Activated CD8-positive, alpha-beta memory T cell treated with anti-CD3 and anti-CD28 coated beads for 48 hours (primary cell): ENCODE data around the gene ATP6V0A4.
"Not testable (repeated sequence)": the region's sequence is repeated elsewhere in the genome, so short reads cannot be mapped to it uniquely, and the experiment has no call there.

Experiments used
- DNase-seq, 3 experiments: peaks; one replicate each; pipeline ENCODE4 v3.0.0-alpha.2; 2020; ENCODE audit warnings: low read depth in 2 of 3, low spot score in 2 of 3

The ATP6V0A4 gene

GRCh38 chr7:138797715-138798320, at the start of gene ATP6V0A4, which contains the start of gene TMEM213:
TSS of gene ATP6V0A4 (minus strand) at chr7:138798196. CDS start at chr7:138771247, 26,949 bp downstream.
TSS of gene TMEM213 (plus strand) at chr7:138797994. CDS start at chr7:138798105, 111 bp downstream.
- no peak for DNase-seq

- no peak for DNase-seq
Measured at GRCh38 chr7:138845711-138846110, 47.7 kb upstream of the ATP6V0A4 start.

- DNase-seq = no peak
Measured at GRCh38 chr7:138843632-138844580, 45.9 kb upstream of the ATP6V0A4 start.

- DNase-seq = no peak
Measured at GRCh38 chr7:138842111-138842510, 44.1 kb upstream of the ATP6V0A4 start.

- no peak for DNase-seq
Measured at GRCh38 chr7:138838166-138838565, 40.2 kb upstream of the ATP6V0A4 start.

- DNase-seq = no peak
Measured at GRCh38 chr7:138837627-138838026, 39.6 kb upstream of the ATP6V0A4 start.

- DNase-seq = no peak
Measured at GRCh38 chr7:138835087-138835486, 37.1 kb upstream of the ATP6V0A4 start.

GRCh38 chr7:138834583-138834982, 36.6 kb upstream of the ATP6V0A4 start:
- no peak for DNase-seq

GRCh38 chr7:138833596-138833995, 35.6 kb upstream of the ATP6V0A4 start:
- no peak for DNase-seq

GRCh38 chr7:138832966-138833365, 35.0 kb upstream of the ATP6V0A4 start:
- DNase-seq = no peak

- no peak for DNase-seq
Measured at GRCh38 chr7:138829335-138829734, 31.3 kb upstream of the ATP6V0A4 start.

GRCh38 chr7:138828302-138828701, 30.3 kb upstream of the ATP6V0A4 start:
- DNase-seq = no peak

- DNase-seq = no peak
Measured at GRCh38 chr7:138825049-138825721, 27.2 kb upstream of the ATP6V0A4 start.

GRCh38 chr7:138822867-138823535, 25.0 kb upstream of the ATP6V0A4 start:
- DNase-seq = no peak

- no peak for DNase-seq
Measured at GRCh38 chr7:138821912-138822311, 23.9 kb upstream of the ATP6V0A4 start.

- DNase-seq = no peak
Measured at GRCh38 chr7:138819625-138820024, 21.6 kb upstream of the ATP6V0A4 start.

- DNase-seq = no peak
Measured at GRCh38 chr7:138816650-138817049, 18.7 kb upstream of the ATP6V0A4 start.

GRCh38 chr7:138814816-138815332, 16.9 kb upstream of the ATP6V0A4 start:
- no peak for DNase-seq

- no peak for DNase-seq
Measured at GRCh38 chr7:138813945-138814344, 15.9 kb upstream of the ATP6V0A4 start.

GRCh38 chr7:138811327-138811726, 13.3 kb upstream of the ATP6V0A4 start:
- not testable (repeated sequence) for DNase-seq

GRCh38 chr7:138809346-138809745, 11.3 kb upstream of the ATP6V0A4 start:
- DNase-seq = no peak
